Placental pericyte (primary cell): Measurements from ENCODE around the gene LAX1. TPM values are rescaled to one million over a fixed set of nuclear protein-coding genes. Genes with fewer than 3 reads are reported as not detected.

Experiments
- small RNA-seq: library from RNA; depleted of rRNA; stranded (forward); fragments of <200 nt; gene quantifications from one replicate; pipeline ENCODE3, GENCODE V24; 2012; ENCODE audit warnings: low replicate concordance
- total RNA-seq: library from RNA; depleted of rRNA; stranded (reverse); fragments of >200 nt; gene quantifications from 2 replicates; pipeline ENCODE4 v1.2.3, GENCODE V29; 2012

LAX1 gene, protein sequence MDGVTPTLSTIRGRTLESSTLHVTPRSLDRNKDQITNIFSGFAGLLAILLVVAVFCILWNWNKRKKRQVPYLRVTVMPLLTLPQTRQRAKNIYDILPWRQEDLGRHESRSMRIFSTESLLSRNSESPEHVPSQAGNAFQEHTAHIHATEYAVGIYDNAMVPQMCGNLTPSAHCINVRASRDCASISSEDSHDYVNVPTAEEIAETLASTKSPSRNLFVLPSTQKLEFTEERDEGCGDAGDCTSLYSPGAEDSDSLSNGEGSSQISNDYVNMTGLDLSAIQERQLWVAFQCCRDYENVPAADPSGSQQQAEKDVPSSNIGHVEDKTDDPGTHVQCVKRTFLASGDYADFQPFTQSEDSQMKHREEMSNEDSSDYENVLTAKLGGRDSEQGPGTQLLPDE
- under 0.01 TPM in 1 of 2 replicates, not detected in the other for total RNA-seq

DNA sequence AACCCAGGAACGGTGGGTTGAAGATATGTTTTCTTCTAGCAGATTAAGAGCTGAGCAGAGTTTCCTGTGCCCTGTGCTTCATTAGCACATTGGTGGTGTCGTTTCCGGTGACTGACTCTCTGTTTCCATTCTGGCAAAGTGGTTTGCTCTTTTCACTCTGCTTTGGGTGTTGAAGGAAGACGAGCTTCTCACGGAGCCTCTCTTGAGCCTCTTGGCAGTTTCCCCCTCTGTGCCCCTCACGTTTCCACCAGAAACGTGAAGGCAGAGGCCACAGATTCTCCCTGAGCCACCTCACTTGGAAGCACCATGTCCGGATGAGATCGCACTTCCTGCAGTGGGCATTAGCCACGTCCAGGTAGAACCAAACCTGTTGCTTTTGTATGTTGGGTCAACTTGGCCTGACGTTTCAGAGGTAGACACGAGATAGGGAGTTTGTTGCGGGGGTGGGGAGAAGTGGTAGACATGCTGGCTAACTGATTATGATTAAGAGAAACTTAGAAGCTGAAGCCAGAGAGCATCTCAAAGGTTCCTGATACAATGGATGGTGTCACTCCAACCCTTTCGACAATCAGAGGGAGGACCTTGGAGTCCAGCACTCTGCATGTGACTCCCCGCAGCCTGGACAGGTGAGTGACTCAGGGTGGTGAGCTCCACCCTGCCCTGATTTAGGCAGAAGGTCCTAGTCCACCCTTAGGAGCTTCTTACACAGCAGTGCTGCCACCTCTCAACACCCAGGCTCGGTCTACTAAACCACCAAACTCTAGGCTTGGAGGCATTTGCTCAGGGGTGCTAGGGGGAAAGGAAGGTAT, at the start of gene LAX1:
TSS of gene LAX1 (plus strand) at position 155 of the 809 bp plus-strand sequence. CDS start at position 538, 383 bp downstream.

DNA sequence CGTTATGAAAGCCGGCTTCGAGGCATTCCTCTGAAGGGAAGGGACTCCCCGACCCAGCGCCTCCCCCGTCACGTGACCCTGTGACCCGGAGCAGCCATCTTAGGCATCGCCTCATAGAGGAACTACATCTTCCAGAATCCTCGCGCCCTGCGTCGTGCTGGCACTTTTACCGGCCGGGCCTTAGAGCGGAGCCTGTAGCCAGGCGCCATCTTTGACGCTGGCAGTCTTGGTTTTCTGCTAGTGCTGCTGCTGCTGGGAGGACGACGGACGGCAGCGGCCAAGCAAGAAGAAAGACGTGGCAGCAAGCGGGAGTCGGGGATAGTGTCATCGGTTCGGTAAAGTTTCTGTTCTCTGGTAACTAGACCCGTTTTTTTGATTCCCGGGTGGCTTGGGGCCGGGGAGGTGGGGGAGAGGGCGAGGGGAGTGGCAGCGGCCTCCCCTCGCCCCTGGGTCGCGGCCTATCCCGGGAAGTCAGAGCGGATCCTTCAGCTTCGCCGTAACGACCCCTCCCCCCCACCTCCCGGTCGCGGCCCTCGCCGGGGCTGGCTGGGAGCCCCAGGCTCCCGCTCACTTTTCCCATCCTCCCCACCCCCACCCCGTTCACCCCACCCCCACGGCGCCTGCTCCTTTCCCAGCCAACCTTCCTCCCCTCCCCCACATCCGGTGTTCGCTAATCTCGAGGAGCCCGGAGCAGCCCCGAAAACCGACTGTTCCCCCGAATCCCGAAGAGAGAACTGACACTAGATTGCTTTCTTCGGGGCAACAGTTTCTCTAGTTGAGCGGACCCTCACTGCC, 30.7 kb downstream of the LAX1 start, which contains the start of the genes ZBED6 and ZC3H11A:
TSS of gene ZBED6 (plus strand) at position 183 of the 795 bp plus-strand sequence. CDS start 1,900 bp downstream, outside the sequence.
TSS of gene ZC3H11A (plus strand) at position 183 of the 795 bp plus-strand sequence. CDS start 21,448 bp downstream, outside the sequence.

Small RNAs within 50 kb of the gene (small RNA-seq; reads per million reads assigned to genes)
- gene SNORA77, result 1,319 reads per million, percentile 100 among the genes with 10 or more reads in this experiment
- 3.3 reads per million, percentile 81 among the genes with 10 or more reads in this experiment for gene ZC3H11A

Other genes with a start within 250 kb of the LAX1 start
- 118 and 146 TPM in 2 replicates for gene ATP2B4, start 138.4 kb upstream of the LAX1 start, total RNA-seq
- gene ZBED6, start 30.4 kb downstream of the LAX1 start, total RNA-seq, result 23.4 and 37.7 TPM in 2 replicates
- gene ZC3H11A, start 30.4 kb downstream of the LAX1 start, total RNA-seq, result 106 and 118 TPM in 2 replicates
- 30.1 and 48.6 TPM in 2 replicates for gene SNRPE, start 96.4 kb downstream of the LAX1 start, total RNA-seq